ENCODE measurements around the gene ZNF485.

DNA sequence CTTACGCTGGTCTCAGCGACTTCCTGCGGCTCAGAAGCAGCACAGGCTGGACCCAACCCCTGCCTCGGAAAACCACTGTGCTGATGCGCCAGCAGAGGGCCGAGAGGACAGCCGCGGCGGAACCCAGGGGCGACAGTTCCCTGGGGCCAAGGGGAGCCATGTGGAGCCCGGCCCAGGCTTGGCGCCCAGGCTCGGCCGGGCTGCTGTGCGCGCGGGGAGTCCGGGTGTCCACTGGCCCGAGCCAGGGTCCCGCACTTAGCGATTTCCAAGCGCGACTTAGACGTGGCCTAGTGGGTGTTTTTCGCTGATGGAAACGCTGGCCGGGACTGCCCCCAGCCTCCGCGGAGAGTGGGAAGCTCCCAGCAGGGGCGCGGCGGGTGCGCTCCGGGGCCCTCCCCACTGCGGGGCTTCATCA lies 61.1 kb downstream of the ZNF485 start:
- TF ChIP-seq, protein P1, sequence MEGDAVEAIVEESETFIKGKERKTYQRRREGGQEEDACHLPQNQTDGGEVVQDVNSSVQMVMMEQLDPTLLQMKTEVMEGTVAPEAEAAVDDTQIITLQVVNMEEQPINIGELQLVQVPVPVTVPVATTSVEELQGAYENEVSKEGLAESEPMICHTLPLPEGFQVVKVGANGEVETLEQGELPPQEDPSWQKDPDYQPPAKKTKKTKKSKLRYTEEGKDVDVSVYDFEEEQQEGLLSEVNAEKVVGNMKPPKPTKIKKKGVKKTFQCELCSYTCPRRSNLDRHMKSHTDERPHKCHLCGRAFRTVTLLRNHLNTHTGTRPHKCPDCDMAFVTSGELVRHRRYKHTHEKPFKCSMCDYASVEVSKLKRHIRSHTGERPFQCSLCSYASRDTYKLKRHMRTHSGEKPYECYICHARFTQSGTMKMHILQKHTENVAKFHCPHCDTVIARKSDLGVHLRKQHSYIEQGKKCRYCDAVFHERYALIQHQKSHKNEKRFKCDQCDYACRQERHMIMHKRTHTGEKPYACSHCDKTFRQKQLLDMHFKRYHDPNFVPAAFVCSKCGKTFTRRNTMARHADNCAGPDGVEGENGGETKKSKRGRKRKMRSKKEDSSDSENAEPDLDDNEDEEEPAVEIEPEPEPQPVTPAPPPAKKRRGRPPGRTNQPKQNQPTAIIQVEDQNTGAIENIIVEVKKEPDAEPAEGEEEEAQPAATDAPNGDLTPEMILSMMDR (conservative IDR thresholded peaks at IDR 0.05 in 1 of 2, IDR thresholded peaks at IDR 0.05 in 1 of 2; ENCODE audit: extremely low read depth in 1 of 2, insufficient read depth in 1 of 2, low read depth in 1 of 2, low read length in 2 of 2): no peak
- TF ChIP-seq EZH2 (IDR thresholded peaks at IDR 0.05; ENCODE audit: borderline replicate concordance, low read length): no peak

Measured in mammary epithelial cell (primary cell).